IPS DF 6.9 (cell line): ENCODE measurements around the gene HSPA4L.
A peak's percentile ranks its signal among the peaks of the same experiment; 100 is the strongest.

Experiments used
- DNase-seq: peaks from one replicate; pipeline ENCODE4 v3.0.0-alpha.2; 2013; ENCODE audit warnings: low read depth, low spot score
- H3K27ac ChIP-seq: one replicate; pipeline ENCODE4 v1.5.1; 2013; ENCODE audit warnings: low read length, control low read depth
- H3K27me3 ChIP-seq: 2 replicates; pipeline ENCODE4 v1.6.1; 2013; ENCODE audit warnings: mild to moderate bottlenecking, low read length; ENCODE audit not compliant: control insufficient read depth, insufficient read depth
- H3K36me3 ChIP-seq: 2 replicates; pipeline ENCODE4 v1.6.1; 2013; ENCODE audit warnings: low read length; ENCODE audit not compliant: control insufficient read depth, insufficient read depth
- H3K4me1 ChIP-seq: 2 replicates; pipeline ENCODE4 v1.6.1; 2013; ENCODE audit warnings: low read length; ENCODE audit not compliant: control insufficient read depth, insufficient read depth
- H3K4me3 ChIP-seq: 2 replicates; pipeline ENCODE4 v1.5.1; 2013; ENCODE audit warnings: mild to moderate bottlenecking, low read length
- H3K9me3 ChIP-seq: 2 replicates; pipeline ENCODE4 v1.6.1; 2013; ENCODE audit warnings: low read length, inconsistent platforms; ENCODE audit not compliant: control insufficient read depth, insufficient read depth
- WGBS: extraction: QIAGEN DNeasy Blood & Tissue Kit; methylation state at CpG from one replicate; pipeline ENCODE4 v1.1.7; 2013; ENCODE audit warnings: mixed read lengths, missing lambda C conversion rate; ENCODE audit not compliant: insufficient read length, insufficient coverage; 5-methylcytosine and 5-hydroxymethylcytosine counted together

HSPA4L gene

GRCh38 chr4:127857641-127858040, 75.5 kb downstream of the HSPA4L start:
- no CpG with 5 or more reads among the region's 1 CpG for WGBS
- Histone ChIP-seq H3K9me3 (no peaks in the 10 kb centered on the region; the same call in 1 of the 2 replicates), H3K27me3 (no peaks in the 10 kb centered on the region), H3K27ac (no peak overlapping the region), H3K4me3 (no peak overlapping the region), H3K36me3 (no peaks in the 10 kb centered on the region), H3K4me1 (no peaks in the 10 kb centered on the region; the same call in 1 of the 2 replicates)
- no peak for DNase-seq

- H3K4me3 ChIP-seq = no peak overlapping the region
- no peaks in the 10 kb centered on the region for H3K4me1 ChIP-seq
- DNase-seq = no peak
- no peaks in the 10 kb centered on the region for H3K27me3 ChIP-seq
- no peak overlapping the region for H3K27ac ChIP-seq
- H3K36me3 ChIP-seq = no peaks in the 10 kb centered on the region
- no CpG with 5 or more reads among the region's 2 CpGs for WGBS
- H3K9me3 ChIP-seq = no peaks in the 10 kb centered on the region
These were observed 86.1 kb downstream of the HSPA4L start for GRCh38 chr4:127868196-127868595.

- Histone ChIP-seq H3K27me3 (no peaks in the 10 kb centered on the region), H3K9me3 (no peaks in the 10 kb centered on the region), H3K4me3 (no peak overlapping the region), H3K27ac (no peak overlapping the region), H3K4me1 (no peaks in the 10 kb centered on the region), H3K36me3 (no peaks in the 10 kb centered on the region)
- no peak for DNase-seq
These were observed 88.2 kb downstream of the HSPA4L start for GRCh38 chr4:127870281-127870680.

GRCh38 chr4:127870688-127871087, 88.6 kb downstream of the HSPA4L start:
- DNase-seq = no peak
- no CpG with 5 or more reads among the region's 3 CpGs for WGBS
- Histone ChIP-seq H3K9me3 (no peaks in the 10 kb centered on the region), H3K27me3 (no peaks in the 10 kb centered on the region), H3K4me1 (no peaks in the 10 kb centered on the region), H3K27ac (no peak overlapping the region), H3K4me3 (no peak overlapping the region), H3K36me3 (no peaks in the 10 kb centered on the region)

GRCh38 chr4:127875791-127876190, 93.7 kb downstream of the HSPA4L start:
- Histone ChIP-seq H3K4me3 (no peak overlapping the region), H3K4me1 (no peaks in the 10 kb centered on the region), H3K36me3 (no peaks in the 10 kb centered on the region), H3K27ac (no peak overlapping the region), H3K27me3 (no peaks in the 10 kb centered on the region), H3K9me3 (no peaks in the 10 kb centered on the region)
- DNase-seq = no peak

GRCh38 chr4:127880763-127881562, 98.8 kb downstream of the HSPA4L start, which contains the start of gene PLK4:
Gene PLK4 (plus strand): TSS chr4:127880893. CDS start chr4:127881135, 242 bp downstream.
- peak within 1 kb of the TSS; percentile 87 for H3K4me3 ChIP-seq
- no peaks in the 10 kb centered on the region for H3K27me3 ChIP-seq
- H3K27ac ChIP-seq = no peak within 1 kb of the TSS
- no peaks in the 10 kb centered on the region for H3K4me1 ChIP-seq
- WGBS = no CpG with 5 or more reads among the region's 70 CpGs
- H3K9me3 ChIP-seq = no peaks in the 10 kb centered on the region
- peaks cover 3% of the 10 kb centered on the region; the same call in 1 of the 2 replicates for H3K36me3 ChIP-seq
- peak; percentile 97 for DNase-seq

- Histone ChIP-seq H3K36me3 (peaks cover 9% of the 10 kb centered on the region; the same call in 1 of the 2 replicates), H3K4me1 (no peaks in the 10 kb centered on the region), H3K27me3 (no peaks in the 10 kb centered on the region), H3K27ac (no peak overlapping the region), H3K4me3 (peak overlapping the region; percentile 87; the same call in 1 of the 2 replicates), H3K9me3 (no peaks in the 10 kb centered on the region)
- no CpG with 5 or more reads among the region's 7 CpGs for WGBS
- no peak for DNase-seq
These were observed 99.4 kb downstream of the HSPA4L start for GRCh38 chr4:127881563-127881864.

- Histone ChIP-seq H3K27ac (no peak overlapping the region), H3K4me1 (no peaks in the 10 kb centered on the region), H3K36me3 (peaks cover 20% of the 10 kb centered on the region; the same call in 1 of the 2 replicates), H3K9me3 (no peaks in the 10 kb centered on the region), H3K27me3 (no peaks in the 10 kb centered on the region), H3K4me3 (no peak overlapping the region)
- WGBS = no CpG with 5 or more reads among the region's 1 CpG
- DNase-seq = no peak
These were observed 106.4 kb downstream of the HSPA4L start for GRCh38 chr4:127888559-127888958.

GRCh38 chr4:127889903-127890302, 107.8 kb downstream of the HSPA4L start:
- Histone ChIP-seq H3K27ac (no peak overlapping the region), H3K9me3 (no peaks in the 10 kb centered on the region), H3K4me3 (no peak overlapping the region), H3K27me3 (no peaks in the 10 kb centered on the region), H3K36me3 (peaks cover 23% of the 10 kb centered on the region; the same call in 1 of the 2 replicates), H3K4me1 (no peaks in the 10 kb centered on the region)
- no CpG with 5 or more reads among the region's 3 CpGs for WGBS
- DNase-seq = no peak
